PFSK-1 (cell line): ENCODE measurements around the gene ID3.
A peak's percentile ranks its signal among the peaks of the same experiment; 100 is the strongest.

Experiments used
- FOXP2 ChIP-seq: optimal IDR thresholded peaks from 2 replicates; pipeline ENCODE3; 2011; ENCODE audit warnings: borderline replicate concordance, control low read depth, inconsistent platforms; ENCODE audit not compliant: insufficient read depth; ENCODE audit errors: extremely low read length, extremely low read depth
- POLR2AphosphoS5 ChIP-seq: IDR thresholded peaks from 2 replicates; pipeline ENCODE4 v1.6.1; 2012; ENCODE audit warnings: low read depth, mild to moderate bottlenecking, control low read depth, low read length, moderate library complexity
- REST ChIP-seq, 2 experiments: IDR thresholded peaks; 2 replicates each; pipeline versions ENCODE4 v1.6.1 to v1.8.0; 2011 to 2012; ENCODE audit warnings: low read depth in 2 of 2, low read length in 2 of 2, control low read depth in 1 of 2, inconsistent platforms in 1 of 2, mild to moderate bottlenecking in 1 of 2, moderate library complexity in 1 of 2; ENCODE audit not compliant: insufficient read depth in 1 of 2
- SIN3A ChIP-seq: IDR thresholded peaks from 2 replicates; pipeline ENCODE4 v1.6.1; 2012; ENCODE audit warnings: mild to moderate bottlenecking, low read length, moderate library complexity, borderline replicate concordance; ENCODE audit not compliant: insufficient read depth
- TAF1 ChIP-seq: IDR thresholded peaks from 2 replicates; pipeline ENCODE4 v1.6.1; 2012; ENCODE audit warnings: low read length, control low read depth, borderline replicate concordance; ENCODE audit not compliant: insufficient read depth

The ID3 gene

GRCh38 chr1:23545851-23546250 lies 13.4 kb downstream of the ID3 start:
- no peak for TF ChIP-seq REST (IDR thresholded peaks at IDR 0.05; ENCODE audit: insufficient read depth in 1 of 2, low read depth in 2 of 2, low read length in 2 of 2)
- no peak for TF ChIP-seq POLR2AphosphoS5
- TF ChIP-seq FOXP2, result no peak
- TF ChIP-seq SIN3A, result no peak
- TF ChIP-seq TAF1, result no peak

DNA sequence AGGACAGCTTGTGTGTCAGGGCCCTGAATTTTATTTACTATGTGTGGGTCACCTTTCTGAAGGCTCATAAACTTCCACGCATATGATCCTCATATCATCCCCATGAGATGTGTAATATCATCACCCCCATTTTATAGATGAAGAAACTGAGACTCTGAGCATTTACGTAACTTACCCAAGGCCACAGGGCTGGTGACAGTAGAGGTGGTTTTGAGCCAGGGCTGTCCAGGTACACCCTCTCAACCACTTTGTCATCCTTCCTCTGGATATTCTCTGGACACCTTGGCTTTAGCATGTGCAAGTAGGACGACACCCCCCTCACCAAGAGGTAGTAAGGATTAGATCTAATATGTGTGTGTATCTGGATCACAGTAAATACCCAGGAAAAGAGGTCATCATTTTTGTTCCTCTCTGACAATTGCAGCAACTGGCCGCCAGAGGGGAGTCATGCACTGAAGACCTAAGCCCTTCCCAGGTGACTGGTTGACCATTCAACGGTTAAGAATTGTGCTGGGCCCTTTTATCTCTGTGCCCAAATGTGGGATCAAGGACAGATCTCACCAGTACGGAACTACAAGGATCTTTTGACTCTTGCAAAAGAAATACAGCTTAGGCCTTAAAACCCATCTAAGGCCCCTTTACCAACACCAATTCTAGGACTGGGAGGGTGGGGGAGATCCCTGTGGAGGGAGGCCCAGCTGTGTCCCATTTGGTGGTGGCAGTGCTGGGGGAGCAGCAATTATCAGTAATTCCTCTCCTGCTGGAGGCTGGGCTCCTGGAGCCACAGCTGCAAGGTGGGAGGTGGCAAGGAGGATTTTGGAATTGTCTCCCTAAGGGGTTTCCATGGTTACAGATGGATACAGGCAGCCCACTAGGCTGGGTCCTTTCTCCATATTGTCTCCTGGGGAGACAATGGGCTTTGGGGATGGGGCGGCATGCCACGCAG lies 14.6 kb downstream of the ID3 start:
- TF ChIP-seq FOXP2, result no peak
- no peak for TF ChIP-seq REST (IDR thresholded peaks at IDR 0.05; ENCODE audit: insufficient read depth in 1 of 2, low read depth in 2 of 2, low read length in 2 of 2)
- TF ChIP-seq POLR2AphosphoS5, result no peak
- TF ChIP-seq SIN3A, result no peak
- no peak for TF ChIP-seq TAF1

DNA sequence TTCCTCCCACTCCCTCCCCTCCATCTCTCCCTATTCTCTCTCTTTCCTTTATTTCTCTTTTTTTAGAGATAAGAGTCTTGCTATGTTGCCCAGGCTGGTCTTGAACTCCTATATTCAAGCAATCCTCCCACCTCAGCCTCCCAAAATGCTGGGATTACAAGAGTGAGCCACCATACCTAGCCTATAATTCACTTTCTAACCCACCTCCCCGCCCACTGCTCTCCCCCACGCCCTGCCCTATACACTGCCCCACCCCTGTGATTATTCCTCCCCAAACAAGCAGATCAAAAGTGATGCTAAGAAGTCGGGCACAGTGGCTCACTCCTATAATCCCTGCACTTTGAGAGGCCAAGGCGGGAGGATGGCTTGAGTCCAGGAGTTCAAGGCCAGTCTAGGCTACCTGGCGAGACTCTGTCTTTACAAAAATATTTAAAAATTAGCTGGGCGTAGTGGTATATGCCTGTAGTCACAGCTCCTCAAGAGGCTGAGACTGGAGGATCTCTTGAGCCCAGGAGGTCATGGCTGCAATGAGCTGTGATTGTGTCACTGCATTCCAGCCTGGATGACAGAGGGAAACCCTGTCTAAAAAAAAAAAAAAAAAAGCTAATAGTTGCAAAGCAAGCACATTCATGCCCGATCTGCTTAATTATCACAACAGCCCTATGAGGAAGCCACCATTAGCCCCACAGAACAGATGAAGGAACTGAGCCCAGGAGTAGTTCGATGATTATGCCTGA lies 15.4 kb downstream of the ID3 start:
- TF ChIP-seq FOXP2 (no peak), SIN3A (no peak), REST (IDR thresholded peaks at IDR 0.05; ENCODE audit: insufficient read depth in 1 of 2, low read depth in 2 of 2, low read length in 2 of 2) (no peak), TAF1 (no peak), POLR2AphosphoS5 (no peak)

DNA sequence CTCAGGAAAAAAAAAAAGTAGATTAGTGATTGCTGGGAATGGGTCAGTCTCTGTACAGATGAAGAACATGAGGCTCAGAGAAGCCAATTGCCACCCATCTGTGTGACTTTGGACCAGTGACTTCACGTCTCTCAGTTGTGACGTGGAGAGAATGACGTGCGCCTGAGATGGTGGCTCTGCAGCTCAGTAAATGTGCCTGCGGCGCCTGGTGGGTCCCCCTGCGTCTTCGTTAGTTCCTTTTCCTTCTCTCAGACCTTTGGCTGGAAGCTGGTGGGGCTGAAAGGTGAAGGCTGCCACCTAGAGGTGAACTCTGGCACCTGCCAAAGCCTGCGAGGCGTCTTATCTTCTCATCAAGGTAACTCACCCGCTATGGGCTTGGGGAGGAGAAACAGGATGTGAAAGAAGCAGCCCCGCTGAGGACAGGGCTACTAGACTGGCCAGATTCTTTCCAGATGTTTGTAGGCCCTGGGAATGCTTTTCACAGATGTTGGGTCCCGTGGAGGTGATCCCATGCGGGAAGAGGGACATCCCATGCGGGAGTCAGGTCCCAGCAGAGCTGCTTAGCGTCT lies 19.5 kb downstream of the ID3 start:
- TF ChIP-seq TAF1 (no peak), REST (IDR thresholded peaks at IDR 0.05; ENCODE audit: insufficient read depth in 1 of 2, low read depth in 2 of 2, low read length in 2 of 2) (0 out of 4 replicates have a peak, but pooled peaks of 1 of the 2 experiments have one; percentile 28), SIN3A (peak; percentile 54; the same call in 1 of the 2 replicates), FOXP2 (peak; percentile 63), POLR2AphosphoS5 (peak; percentile 45; the same call in 1 of the 2 replicates)
